CD4-positive, alpha-beta T cell treated with Interleukin-4 for 1 hour (primary cell): ENCODE data around the gene MTOR.
"Not testable (repeated sequence)": the region's sequence is repeated elsewhere in the genome, so short reads cannot be mapped to it uniquely, and the experiment has no call there.

ENCODE experiments used
- DNase-seq, 2 donors: peaks; one replicate each; pipeline ENCODE4 v3.0.0-alpha.2; 2020 to 2022

The MTOR gene

DNA sequence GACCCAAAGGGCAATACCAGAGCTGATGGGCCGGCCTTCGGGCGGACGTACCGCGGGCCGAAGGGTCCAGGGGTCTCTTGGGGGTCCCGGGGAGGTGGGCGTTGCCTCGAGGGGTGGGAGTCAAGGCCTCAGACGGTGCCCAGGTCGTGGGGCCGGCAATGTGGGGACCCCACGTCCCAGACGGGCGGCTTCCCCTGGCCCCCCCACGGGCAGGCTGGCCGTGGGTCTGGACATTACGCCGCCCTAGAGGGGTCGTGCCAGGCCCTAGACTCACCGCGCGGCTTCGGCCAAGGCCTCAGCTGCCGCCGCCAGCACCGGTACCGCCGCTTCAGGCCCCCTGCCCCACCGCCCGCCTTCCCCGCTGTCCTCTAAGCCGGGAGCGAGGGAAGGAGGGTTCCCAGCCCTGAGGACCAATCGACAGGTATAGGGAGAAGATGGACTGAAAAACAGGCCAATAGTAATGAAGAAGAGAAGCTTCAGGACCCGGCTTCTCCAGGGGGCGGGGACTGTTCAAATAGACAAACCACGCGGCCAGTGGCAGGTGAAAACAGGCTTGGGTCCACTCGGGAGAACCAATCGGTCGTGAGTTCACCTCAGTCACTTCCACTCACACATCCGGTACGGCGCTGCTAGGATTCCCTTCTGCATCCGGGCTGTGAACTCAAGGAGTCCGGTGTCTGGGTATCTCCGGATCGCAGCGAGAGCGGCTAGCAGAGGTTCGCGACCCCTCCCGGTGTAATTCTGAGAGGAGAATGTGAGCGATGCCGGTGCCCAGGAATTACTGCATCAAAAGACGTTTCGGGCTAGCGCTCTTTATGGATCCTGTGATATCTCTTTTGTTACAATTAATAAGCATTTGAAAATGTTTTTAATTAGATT, at the start of gene MTOR:
Gene MTOR (minus strand): TSS at position 381 of the 879 bp plus-strand sequence. CDS start 3,142 bp downstream, outside the sequence.
- DNase-seq = peak; percentile 99

DNA sequence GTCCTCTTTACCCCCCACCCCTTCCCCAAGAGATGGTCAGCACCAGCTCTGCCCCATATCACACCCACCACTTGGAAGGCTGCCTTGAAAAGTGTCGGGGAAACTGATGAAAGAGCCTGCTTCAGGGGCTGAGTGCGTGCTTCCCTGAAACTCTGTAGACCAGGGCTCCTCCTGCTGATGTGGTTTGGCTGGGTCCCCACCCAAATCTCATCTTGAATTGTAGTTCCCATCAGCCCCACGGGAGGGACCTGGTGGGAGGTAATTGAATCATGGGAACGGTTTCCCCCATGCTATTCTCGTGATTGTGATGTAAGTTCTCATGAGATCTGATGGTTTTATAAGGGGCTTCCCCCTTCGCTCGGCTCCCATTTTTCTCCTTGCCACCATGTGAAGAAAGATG, 47.0 kb upstream of the MTOR start:
- DNase-seq = no peak

DNA sequence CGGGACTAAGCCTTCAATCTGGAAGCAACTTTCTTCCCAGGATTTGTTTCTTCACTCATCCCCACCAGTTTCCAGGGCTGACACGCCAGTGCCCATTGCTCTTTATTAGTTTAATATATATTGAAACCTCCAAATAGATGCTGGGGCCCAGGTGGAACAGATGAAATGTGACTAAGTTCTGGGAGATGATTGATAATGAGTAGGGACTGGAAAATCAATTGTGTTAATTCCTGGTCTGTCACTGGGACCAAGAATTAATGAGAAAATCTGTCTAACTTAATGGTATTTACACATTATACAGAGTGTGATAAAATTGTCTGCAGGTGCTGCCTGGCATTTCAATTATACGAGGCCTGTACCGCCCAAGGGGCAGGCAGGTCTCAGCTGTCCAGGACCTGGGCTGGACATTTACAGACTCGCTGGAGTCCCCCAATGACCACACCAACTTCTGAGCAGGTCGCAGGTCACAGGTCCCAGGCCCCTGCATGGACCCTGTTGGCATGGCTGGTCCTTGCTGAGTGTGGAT, 46.4 kb upstream of the MTOR start:
- DNase-seq = no peak

DNA sequence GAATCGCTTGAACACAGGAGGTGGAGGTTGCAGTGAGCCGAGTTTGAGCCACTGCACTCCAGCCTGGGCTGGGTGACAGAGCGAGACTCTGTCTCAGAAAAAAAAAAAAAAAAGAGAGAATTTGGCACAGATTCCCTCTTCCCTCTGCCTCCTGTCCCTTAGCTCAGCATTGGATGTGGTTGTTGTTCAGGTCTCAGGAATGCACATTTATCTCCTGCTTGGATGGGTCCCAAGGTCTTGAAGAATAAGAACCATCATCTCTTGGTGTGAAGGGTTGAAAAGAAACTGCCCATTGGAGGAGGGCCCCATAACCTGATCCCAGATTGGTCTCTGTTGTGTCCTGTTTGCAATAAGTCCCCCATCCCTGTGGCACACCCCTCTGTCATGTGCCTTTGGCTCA, 45.5 kb upstream of the MTOR start:
- DNase-seq = no peak

DNA sequence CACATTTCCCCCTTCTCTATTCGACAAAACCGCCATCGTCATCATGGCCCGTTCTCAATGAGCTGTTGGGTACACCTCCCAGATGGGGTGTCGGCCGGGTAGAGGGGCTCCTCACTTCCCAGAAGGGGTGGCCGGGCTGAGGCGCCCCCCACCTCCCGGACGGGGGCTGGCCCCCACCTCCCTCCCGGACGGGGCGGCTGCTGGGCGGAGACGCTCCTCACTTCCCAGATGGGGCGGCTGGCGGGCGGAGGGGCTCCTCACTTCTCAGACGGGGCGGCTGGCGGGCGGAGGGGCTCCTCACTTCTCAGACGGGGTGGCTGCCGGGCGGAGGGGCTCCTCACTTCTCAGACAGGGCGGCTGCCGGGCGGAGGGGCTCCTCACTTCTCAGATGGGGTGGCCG, 43.2 kb upstream of the MTOR start:
- DNase-seq = not testable (repeated sequence)

DNA sequence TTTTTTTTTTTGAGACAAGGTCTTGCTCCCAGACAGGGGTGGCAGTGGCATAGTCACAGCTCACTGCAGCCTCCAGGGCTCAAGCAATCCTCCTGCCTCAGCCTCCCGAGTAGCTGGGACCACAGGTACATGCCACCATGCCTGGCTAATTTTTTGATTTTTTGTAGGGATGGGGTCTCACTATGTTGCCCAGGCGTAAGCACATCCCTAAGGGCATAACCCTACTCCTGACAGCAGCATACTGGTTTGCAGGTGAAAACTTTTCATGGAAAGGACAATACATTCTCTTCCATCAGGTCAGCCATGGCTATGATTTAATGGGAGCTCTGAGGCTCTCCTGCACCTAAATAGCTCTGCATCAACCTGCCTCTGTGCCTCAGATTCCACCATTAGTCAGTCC, 40.0 kb upstream of the MTOR start:
- no peak for DNase-seq

DNA sequence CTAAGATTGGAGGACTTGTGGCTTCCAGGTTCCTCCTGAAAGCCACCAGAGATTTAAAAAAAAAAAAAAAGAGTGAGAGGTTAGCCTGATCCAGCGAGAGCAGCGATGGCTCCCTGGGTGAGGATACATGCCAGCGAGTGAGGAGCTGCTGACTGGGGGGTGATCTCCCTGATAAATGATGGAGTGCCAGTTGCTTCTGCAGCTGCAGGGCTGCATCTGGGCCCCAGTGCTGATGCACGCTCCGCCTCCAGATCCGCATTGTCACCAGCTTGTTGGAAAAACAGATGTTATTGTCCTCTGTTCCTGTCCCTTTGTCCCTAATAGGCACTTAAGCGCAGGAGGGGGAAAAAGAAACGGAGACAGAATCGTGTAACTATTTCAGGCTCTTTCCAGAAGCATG, 39.2 kb upstream of the MTOR start:
- no peak for DNase-seq

DNA sequence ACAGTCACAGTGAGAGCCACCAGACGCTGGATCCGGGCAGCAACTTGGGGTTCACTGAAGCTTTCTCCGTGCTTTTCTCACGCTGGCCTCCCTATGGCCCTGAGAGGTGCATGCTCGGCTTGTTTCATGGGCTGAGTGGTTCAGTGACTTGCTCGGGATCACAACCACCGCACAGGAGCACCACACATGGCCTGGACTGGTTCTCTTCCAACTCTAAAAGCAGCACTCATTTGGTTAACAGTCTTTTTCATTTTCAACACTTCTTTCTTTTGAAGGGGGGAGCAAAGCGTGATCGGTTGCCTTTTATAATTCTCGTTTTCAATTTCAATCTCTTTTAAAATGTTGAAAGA, 36.8 kb upstream of the MTOR start:
- DNase-seq = no peak

DNA sequence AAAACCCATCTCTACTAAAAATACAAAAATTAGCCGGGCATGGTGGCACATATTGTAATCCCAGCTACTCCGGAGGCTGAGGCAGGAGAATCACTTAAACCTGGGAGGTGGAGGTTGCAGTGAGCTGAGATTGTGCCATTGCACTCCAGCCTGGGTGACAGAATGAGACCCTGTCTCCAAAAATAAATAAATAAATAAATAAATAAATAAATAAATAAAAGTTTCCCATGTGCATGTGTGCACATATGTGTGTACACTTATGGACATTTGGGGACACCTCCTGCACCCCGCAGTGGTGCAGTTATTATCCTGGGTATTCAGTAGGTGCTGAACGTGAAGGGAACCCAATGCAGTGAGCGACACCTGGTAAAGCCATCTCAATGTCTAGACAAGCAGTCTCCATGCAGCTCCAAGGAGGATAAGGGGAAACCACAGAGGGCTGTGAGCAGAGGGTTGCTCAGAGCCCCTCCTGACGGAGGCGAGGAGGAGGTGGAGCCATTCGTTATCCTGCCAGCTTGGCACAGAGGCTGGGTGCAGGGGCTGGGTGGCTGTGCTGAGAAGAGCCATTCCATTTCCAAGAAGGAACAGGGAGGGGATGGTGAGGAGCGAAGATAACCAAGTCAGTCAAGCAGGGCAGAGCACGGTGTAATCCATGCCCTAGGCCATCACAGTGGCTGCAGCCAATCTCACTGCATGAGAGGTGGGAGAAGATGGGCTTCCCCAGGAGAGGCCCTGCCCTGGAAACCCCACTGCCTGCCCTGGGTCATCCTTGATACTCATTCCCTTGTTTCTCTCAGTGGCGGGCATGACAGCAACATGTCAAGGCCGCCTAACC, 36.3 kb upstream of the MTOR start:
- DNase-seq = no peak

DNA sequence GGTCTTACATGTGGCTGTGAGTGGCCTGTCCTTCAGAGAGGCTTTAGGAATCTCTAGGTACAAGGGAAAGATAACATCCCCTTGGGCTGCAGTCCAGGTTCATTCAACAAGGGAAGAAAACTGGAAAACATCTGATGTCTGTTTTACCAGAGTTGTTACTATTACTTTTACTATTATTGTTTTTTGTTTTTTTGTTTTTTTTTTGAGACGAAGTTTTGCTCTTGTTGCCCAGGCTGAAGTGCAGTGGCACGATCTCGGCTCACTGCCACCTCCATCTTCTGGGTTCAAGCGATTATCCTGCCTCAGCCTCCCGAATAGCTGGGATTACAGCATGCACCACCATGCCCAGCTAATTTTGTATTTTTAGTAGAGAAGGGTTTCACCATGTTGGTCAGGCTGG, 35.4 kb upstream of the MTOR start:
- not testable (repeated sequence) for DNase-seq

DNA sequence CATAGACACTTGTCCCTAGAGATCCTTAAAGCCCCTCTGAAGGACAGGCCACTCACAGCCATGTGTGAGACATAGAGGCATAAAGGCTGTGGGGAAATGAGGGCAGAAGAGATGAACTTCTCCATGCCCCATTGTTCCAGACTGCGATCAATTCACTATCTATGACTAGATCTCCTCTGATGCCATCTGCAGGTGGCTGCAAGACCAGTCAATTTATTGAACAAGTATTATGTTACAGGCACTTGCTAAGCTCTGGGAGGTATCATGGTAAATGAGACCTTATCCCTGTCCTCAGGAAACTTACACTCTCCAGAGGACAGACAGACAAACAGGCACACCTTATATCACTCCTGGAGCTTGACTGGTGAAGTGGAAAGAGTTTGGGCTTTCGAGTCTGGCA, 33.6 kb upstream of the MTOR start:
- peak in 1 of 2 donors; percentile 27 for DNase-seq

DNA sequence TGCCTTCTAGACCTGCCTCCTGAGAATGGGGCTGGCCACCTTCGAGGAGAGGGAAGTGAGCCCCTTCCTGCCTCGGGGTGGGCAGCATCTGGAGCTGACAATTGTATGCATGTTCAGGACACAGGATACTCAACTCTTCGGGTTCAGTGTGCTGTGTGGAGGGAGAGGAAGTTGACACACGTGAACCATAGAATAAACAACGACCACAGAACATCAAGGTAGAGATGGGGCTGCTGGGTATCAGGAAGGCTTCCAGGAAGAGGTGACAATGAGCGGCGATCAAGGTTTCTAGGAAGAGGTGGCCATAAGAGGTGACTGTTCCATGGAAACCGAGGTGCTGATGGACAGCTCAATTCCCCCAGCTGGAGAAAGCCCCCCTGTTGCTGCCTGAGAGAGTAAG, 32.6 kb upstream of the MTOR start:
- no peak for DNase-seq

DNA sequence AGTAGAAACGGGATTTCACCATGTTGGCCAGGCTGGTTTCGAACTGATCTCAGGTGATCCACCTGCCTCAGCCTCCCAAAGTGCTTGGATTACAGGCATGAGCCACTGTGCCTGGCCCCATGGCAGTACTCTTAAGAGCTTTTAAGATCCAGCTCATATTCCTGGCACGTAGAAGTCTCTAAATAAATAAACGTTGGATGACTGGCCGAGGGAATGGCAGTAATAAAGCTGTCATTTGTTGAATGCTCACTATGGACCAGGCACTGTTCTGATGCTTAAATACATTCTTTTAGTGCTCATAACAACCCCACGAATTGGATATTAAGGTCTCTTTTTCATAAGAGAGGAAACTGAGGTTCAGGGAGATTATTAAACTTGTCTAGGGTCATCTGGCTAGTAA, 31.5 kb upstream of the MTOR start:
- DNase-seq = no peak

DNA sequence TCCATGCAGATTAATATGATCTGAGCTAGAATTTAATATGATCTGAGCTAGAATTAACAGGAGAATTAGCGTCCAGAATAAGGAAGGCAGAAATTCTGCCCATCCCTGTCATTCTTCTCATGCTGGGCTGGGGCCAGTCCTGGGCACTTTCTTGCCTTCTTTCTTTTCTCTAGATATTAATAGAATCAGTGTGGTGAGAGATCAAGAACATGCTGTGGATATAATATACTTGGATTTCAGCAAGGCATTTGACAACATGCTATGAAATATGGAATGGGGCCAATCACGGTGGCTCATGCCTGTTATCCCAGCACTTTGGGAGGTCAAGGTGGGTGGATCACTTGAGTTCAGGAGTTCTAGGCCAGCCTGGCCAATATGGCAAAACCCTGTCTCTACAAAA, 28.7 kb upstream of the MTOR start:
- no peak for DNase-seq

DNA sequence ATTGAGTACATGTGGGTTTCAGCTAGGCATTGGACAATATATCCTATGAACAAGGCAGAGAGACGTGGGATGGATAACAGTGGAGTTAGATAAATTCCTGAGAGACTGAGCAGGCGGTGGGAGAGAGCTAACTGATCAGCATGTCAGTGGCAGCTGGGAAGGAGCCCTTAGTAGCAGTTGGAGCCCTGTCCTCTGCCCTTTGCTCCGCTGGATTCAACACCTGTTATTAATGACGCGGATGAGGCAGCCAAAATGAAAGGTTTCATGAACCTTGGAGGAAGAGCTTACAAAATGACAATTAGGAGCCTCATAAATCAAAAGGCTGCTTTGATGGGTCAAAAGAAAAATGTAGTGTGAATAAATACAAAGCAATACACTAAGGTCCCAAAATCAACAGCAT, 26.7 kb upstream of the MTOR start:
- no peak for DNase-seq

DNA sequence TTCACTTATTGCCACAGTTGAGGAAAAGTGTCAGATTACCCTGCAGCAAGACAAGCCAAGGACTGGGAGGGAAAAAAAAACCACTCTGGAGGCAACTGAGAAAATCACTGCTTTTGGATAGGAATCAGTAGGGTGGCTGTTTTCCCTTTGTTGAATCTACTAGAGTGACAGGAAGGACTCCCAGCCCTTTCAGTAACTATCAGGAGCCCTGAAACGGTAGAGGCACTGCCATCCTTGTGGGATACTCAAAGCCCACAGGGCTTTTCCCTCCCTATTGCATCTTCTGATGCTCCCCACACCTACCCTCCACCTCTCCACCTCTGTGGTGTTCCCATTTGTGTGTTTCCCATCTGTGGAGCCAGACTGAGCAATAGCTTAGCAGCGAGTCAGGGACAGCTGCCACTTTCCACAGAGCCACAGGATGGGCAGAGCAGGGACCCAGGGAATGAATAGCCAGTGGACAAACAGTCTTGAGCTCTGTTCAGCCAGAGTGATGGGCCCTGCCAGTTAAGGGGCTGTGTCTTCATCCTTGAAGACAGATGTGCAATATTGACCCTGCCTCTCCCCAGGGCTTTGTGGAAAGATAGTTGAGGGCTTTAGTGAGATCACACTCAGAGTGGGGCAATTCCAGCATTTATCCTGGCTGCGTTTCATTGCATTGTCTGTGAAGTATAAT, 24.5 kb upstream of the MTOR start:
- no peak for DNase-seq

DNA sequence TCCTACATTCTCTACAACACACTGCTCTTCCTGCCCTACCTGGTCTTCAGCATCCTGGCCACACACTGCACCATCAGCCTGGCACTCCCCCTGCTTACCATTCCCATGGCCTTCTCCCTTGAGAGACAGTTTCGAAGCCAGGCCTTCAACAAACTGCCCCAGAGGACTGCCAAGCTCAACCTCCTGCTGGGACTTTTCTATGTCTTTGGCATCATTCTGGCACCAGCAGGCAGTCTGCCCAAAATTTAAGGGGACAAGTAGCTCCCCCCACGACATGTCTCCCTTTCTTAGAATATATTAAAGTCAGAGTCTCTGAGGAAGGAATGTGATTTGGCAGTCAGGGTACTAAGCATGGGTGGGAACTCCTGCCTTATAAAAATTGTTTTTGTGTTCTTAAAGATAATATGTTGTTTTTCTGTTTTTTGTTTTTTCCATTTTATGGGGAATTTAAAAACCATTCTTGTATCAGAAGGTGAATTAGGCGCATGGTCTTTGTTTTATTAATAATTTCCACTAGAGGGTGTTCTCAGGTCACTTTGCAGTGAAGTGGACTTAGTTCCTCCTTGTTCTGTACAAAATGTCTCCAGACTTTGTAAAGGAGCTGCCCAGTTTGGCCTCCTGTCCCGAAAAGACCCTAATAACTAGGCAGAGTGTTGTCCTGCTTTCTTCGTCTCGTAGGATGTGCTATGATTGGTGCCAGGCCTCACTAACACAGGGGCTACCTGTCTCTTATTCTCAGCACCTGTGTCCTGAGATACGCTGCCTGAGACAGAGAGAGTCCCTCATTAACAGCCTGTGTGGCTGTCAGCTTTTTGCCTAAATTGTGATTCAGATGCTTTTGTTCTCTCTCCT, 23.8 kb upstream of the MTOR start:
- no peak for DNase-seq

DNA sequence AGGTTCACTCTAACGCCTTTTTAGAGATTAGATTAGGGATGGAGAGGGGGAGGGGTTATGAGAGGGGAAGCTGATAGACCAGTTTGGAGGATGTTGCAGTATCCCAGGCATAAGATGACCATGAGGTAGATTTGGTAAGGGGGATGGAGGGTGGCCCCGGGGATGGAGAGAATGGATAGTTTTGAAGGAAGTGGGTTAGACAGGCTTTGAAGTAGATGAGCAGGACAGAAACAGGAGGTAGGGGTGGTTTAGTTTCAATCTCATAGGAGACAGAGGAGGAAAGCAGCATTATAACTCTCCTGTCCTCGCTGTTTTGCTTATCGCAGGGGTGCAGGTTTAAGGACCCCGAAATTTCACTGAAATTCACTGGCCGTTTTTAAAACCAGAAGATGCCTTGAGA, 22.4 kb upstream of the MTOR start:
- no peak for DNase-seq

DNA sequence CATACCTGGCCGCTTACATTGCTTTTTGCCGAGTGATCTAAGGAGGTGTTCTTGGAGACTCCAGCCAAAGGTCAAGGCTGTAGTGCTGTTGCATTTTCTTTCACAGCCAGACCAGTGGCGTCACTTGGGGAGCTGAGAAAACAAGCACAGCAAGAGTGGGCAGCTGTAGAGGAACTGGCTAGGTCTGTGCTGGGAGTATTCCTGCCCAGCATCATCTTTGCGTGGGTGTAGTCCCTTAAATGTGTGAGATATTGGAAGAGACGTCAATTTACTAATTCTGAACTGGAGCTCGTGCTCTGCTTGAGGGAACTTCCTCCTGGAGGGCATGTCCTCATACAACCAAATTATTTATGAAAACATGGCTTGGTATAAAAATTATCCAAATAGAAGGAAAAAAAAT, 20.8 kb upstream of the MTOR start:
- no peak for DNase-seq

DNA sequence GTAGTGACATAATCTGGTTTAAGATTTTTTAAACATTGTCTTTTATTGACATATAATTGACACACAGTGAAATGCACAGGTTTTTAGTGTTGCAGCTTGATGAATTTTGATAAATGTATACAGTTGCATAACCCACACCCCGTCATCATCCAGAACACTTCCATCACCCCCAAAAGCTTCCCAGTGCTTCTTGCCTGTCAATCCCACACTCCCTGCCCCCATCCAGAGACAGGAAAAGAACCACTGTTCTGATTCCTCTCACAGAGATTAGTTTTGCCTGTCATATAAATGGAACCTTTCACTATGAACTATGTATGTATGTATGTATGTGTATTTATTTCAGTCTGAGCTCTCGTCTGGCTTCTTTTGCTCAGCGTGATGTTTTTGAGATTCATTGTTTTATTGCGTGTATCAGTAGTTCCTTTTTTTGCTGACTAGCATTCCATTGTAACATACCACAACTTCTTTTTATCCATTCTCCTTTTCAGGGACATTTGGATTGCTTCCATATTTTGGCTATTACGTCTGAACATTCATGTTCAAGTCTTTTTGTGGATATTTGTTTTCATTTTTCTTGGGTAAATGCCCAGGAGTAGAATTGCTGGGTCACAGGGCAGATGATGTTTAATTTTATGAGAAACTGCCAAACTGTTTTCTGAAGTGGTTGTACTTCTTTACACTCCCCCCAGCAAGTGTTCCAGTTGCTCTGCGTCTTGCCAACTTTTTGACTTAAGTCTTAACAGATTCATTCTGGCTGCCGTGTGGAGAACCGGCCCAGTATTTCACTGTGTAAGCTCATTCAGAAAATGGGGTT, 19.4 kb upstream of the MTOR start:
- no peak for DNase-seq

DNA sequence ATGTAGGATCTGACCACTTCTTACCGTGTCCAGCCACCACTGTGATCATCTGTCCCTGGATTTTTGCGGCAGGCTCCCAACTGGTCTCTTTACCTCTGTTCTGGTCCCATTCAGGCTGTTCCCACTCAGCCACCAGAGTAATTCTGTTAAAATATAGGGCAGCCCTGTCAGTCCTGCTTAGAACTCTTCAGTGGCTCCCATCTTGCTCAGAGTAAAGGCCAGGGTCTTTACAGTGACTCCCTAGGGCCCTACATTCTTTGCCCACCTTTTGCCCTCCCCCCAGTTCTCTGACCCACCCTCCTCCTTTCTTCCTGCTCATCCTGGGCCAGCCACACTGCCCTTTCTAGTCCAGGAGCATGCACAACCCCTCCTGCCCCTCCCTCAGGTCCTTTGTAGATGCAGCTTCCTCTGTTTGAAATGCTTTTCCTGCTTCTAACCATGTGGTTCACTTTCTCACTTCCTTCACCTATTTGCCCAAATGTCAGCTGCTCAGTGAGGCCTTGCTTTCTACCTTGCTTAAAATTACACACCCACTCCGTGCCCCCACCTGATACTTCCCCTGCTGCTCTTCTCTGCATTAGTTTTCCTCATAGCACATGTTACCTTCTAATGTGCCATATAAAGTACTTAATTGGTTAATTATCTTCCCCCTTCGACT, 18.5 kb upstream of the MTOR start:
- DNase-seq = peak; percentile 23 to 39
